NAMALWA (cell line): ENCODE results near the gene CCDC77.
A peak's percentile ranks its signal among the peaks of the same experiment; 100 is the strongest.

Experiments
- DNase-seq: peaks from one replicate; pipeline ENCODE4 v3.0.0-alpha.2; 2015; ENCODE audit warnings: low spot score

CCDC77 gene

GRCh38 chr12:452667-453210 lies 51.3 kb downstream of the CCDC77 start:
- peak; percentile 48 for DNase-seq

- no peak for DNase-seq
Measured at GRCh38 chr12:454833-455232, 53.4 kb downstream of the CCDC77 start.

GRCh38 chr12:455821-456220 lies 54.4 kb downstream of the CCDC77 start:
- no peak for DNase-seq

GRCh38 chr12:457676-458075 lies 56.2 kb downstream of the CCDC77 start:
- DNase-seq, result no peak

- no peak for DNase-seq
Measured at GRCh38 chr12:459050-459429, 57.6 kb downstream of the CCDC77 start.

- DNase-seq, result peak; percentile 21
Measured at GRCh38 chr12:459430-460258, 58.2 kb downstream of the CCDC77 start, which contains the start of gene B4GALNT3. Gene B4GALNT3, plus strand, starts transcription at chr12:459939. Its CDS starts 438 bp downstream, at chr12:460377.

GRCh38 chr12:460261-461230 lies 59.1 kb downstream of the CCDC77 start:
- DNase-seq, result peak; percentile 28

GRCh38 chr12:461425-461824 lies 60.0 kb downstream of the CCDC77 start:
- no peak for DNase-seq

- DNase-seq, result no peak
Measured at GRCh38 chr12:462936-463705, 61.7 kb downstream of the CCDC77 start.

GRCh38 chr12:464484-465267 lies 63.2 kb downstream of the CCDC77 start:
- no peak for DNase-seq

- DNase-seq, result no peak
Measured at GRCh38 chr12:466039-466438, 64.6 kb downstream of the CCDC77 start.

- peak; percentile 30 for DNase-seq
Measured at GRCh38 chr12:466762-467161, 65.3 kb downstream of the CCDC77 start.

GRCh38 chr12:467591-467990 lies 66.1 kb downstream of the CCDC77 start:
- DNase-seq, result no peak

GRCh38 chr12:468671-469389 lies 67.4 kb downstream of the CCDC77 start:
- no peak for DNase-seq

- no peak for DNase-seq
Measured at GRCh38 chr12:470133-470532, 68.7 kb downstream of the CCDC77 start.

GRCh38 chr12:473198-473597 lies 71.8 kb downstream of the CCDC77 start:
- no peak for DNase-seq

- no peak for DNase-seq
Measured at GRCh38 chr12:473863-474577, 72.6 kb downstream of the CCDC77 start.

- no peak for DNase-seq
Measured at GRCh38 chr12:475286-475685, 73.8 kb downstream of the CCDC77 start.

- DNase-seq, result no peak
Measured at GRCh38 chr12:479161-479560, 77.7 kb downstream of the CCDC77 start.
